ENCODE measurements around the gene ACAT2.
"Not testable (repeated sequence)": the region's sequence is repeated elsewhere in the genome, so short reads cannot be mapped to it uniquely, and the experiment has no call there.

The ACAT2 gene

DNA sequence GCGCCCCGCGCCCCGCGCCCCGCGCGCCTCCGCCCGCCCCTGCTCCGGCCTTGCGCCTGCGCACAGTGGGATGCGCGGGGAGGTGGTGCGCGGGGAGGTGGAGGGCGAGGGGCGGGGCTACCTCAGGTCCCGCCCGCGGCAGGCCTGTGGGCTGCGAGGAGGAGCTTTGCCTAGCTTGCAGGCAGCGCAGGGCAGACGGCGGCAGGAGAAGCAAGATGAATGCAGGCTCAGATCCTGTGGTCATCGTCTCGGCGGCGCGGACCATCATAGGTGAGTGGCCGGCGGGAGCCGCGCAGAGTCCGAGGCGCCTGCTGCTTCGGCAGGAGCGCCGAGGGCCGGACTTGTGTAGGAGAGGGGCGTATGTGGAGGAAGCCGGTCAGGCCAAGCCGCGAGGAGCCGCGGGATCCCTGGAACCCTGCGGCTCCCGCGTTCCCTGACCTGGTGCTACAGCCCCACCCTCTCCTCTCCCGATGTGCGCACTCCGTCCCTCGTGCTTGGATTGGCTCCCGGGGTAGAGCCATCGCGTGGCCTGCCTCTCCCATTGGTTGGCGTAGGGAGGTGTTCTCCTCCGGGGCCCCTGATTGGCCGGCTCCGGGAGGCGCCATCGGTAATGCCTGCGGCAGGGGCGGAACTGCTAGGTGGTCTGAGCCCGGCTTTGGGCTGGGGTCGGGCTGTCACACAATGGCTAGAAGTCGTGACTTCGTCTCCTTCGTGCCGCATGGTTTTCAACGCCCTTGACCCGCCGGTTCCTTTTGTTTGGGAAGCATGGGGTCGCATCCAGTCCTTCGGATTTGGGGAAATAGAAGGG, at the start of gene ACAT2:
Gene ACAT2, plus strand, starts transcription at position 173 of the 808 bp plus-strand sequence. Its CDS starts 43 bp downstream, at position 216.
- DNase-seq (ENCODE audit: low spot score), result peak; percentile 99

DNA sequence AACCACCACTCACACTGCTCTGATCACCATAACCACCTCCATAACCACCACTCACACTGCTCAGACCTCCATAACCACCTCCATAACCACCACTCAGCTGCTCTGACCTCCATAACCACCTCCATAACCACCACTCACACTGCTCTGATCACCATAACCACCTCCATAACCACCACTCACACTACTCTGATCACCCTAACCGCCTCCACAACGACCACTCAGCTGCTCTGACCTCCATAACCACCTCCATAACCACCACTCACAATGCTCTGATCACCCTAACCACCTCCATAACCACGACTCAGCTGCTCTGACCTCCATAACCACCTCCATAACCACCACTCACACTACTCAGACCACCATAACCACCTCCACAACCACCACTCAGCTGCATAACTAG, 49.5 kb upstream of the ACAT2 start:
- DNase-seq (ENCODE audit: low spot score), result not testable (repeated sequence)

DNA sequence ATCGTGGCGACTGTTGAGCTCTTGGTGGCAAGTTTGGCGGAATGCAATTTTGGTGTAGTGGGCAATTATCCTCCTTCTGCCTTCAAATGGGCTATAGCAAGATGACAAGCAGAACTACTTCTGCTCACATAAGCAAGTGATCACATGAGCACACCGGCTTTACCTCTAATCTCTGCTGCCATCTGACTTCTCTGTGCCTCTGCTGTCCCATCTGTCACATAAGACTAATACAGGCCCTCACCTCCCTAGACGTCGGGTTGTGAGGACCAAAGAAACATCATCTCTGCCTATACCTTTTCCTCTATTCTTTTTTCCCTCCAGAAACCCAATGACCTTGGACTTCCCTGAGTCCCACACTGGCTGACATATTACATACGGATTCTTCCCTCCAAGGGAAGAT, 47.9 kb upstream of the ACAT2 start:
- no peak for DNase-seq (ENCODE audit: low spot score)

- DNase-seq (ENCODE audit: low spot score), result no peak
Measured at GRCh38 chr6:159714404-159714803, 47.4 kb upstream of the ACAT2 start.

DNA sequence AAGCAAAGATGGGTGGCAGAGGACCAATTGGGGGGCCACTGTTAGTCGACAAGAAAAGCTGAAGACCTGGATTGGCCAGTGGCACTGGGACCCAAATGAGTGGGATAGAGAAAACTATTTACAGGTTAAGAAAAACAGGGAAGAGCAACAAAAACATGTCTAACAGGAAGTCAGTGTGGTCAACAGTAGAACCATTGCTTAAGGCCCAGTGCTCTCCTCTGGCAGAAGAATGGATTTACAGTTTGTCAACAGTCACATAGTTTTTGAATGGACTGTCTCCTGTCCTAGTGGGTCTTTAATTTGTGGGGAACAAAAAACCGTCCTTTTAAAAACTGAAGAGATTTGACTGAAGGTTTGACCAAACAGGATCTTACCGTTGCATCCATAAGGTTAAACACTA, 46.7 kb upstream of the ACAT2 start:
- no peak for DNase-seq (ENCODE audit: low spot score)

DNA sequence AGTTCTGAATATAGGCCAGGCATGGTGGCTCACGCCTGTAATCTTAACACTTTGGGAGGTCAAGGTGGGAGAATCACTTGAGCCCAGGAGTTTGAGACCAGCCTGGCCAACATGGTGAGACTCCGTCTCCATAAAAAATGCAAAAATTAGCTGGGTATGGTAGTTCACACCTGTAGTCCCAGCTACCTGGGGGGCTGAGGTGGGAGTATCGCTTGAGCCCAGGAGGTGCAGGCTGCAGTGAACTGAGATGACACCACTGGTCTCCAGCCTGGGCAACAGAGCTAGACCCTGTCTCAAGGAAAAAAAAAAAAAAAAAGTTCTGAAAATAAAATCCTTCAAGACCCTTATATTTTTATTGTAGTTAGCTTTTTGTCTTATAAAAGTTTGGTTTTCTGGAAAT, 46.2 kb upstream of the ACAT2 start:
- DNase-seq (ENCODE audit: low spot score), result no peak

DNA sequence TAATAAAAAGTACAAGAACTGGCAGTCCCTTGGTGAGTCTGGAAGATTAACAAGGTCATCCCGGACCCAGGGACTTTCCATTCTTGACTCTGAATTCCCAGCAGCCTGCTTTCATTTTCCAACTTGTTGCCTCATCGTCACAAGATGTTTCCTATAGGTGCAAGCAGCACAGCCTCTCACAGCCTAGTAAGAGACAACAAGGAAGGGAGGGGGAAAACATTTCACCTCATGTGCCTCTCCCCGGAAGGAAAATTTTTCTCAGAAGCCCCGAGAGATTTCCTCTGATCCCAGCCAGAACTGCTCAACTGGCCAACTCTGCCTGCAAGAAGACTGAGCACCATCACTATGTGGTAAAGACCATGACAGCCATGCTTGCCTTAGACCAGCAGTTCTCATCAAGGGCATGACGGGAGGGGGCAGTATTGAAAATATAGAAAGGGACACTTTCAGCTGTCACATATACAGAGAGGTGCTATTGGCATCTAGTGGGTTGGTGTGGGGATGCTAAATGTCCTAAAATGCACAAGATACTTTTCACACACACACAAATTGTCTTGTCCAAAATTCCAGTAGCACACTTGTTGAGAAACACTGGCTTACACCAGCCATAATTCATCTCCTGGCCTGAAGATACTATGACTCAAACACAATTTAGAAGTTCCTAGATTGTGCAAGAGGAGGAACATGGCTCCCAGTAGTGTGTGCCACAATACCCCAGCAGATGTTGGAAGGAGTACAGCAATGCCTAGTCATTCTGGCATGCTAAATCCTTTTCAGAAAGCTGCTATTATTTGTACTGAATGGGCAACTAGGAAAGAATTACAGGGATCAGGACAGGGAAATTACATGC, 45.4 kb upstream of the ACAT2 start:
- DNase-seq (ENCODE audit: low spot score), result no peak

DNA sequence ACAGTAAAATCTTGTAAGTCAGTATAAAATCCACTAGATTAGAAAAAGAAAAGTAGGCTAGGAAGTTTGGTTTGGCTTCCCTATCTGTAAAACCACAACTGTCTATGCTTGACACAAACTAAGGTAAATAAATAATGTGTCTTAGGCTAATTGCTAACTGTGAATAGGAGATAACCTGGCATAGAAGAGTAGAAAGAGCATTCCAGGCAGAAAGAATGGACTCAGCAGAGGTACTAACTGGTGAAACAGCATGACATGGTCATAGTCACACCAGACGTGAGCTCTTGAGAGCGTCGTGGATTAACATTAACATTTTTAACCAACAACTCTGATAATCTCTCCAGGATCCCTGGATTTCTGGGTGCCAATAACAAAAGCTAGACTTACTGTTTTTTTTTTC, 43.2 kb upstream of the ACAT2 start:
- DNase-seq (ENCODE audit: low spot score), result no peak

GRCh38 chr6:159719287-159719686, 42.6 kb upstream of the ACAT2 start:
- DNase-seq (ENCODE audit: low spot score), result no peak

GRCh38 chr6:159720708-159721107, 41.1 kb upstream of the ACAT2 start:
- peak; percentile 59 for DNase-seq (ENCODE audit: low spot score)

DNA sequence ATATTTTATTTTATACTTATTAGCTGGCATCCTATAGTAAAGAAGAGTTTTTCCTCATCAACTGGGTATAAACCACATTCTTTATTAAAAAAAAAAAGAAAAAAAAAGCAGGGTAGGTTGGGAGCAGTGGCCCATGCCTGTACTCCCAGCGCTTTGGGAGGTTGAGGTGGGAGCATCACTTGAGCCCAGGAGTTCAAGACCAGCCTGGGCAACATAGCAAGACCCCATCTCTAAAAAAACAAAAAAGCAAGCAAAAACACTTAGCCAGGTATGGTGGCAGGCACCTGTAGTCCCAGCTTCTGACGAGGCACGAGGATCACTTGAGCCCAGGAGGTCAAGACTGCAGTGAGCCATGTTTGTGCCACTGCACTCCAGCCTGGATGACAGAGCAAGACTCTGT, 39.9 kb upstream of the ACAT2 start:
- DNase-seq (ENCODE audit: low spot score), result not testable (repeated sequence)

GRCh38 chr6:159722655-159723054, 39.2 kb upstream of the ACAT2 start:
- no peak for DNase-seq (ENCODE audit: low spot score)

DNA sequence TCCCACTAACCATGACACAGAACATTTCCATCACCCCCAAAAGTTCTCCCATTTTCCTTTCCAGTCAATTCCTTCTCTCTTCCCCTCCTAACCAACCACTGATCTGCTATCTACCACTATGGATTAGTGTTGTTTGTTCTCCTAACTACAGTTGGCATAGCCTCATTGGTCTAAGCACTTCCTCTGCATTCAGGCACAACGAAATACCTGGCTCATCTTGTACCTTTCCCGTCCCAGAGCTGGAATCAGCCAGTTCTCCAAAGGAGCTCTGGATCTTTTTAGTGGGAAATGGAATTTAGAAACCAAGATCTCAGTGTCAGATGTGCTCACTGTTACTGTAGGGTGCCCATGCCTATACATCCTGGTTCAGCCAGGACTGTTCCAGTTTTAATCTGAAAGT, 38.6 kb upstream of the ACAT2 start:
- no peak for DNase-seq (ENCODE audit: low spot score)

DNA sequence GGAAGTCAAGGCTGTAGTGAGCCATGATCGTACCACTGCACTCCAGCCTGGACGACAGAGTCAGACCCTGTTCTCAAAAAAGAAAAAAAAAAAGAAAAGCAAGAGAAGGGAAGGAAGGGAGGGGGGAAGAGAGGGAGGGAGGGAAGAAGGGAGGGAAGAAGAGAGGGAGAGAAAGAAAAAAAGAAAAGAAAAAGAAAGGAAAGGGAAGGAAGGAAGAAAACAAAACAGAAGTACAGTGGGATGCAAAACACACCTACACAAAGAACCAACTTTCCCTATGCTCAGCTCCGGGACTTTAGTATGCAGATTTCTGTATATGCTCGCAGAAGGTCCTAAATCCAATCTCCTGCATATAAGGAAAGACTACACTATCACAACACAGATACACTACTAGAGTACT, 37.1 kb upstream of the ACAT2 start:
- no peak for DNase-seq (ENCODE audit: low spot score)

- DNase-seq (ENCODE audit: low spot score), result not testable (repeated sequence)
Measured at GRCh38 chr6:159725208-159725607, 36.6 kb upstream of the ACAT2 start.

GRCh38 chr6:159726255-159726917, 35.5 kb upstream of the ACAT2 start:
- no peak for DNase-seq (ENCODE audit: low spot score)

- peak; percentile 95 for DNase-seq (ENCODE audit: low spot score)
Measured at GRCh38 chr6:159726918-159727716, 34.7 kb upstream of the ACAT2 start, which contains the start of gene WTAP. Gene WTAP, plus strand, starts transcription at chr6:159727506. Its CDS starts 8,760 bp downstream, at chr6:159736266.

GRCh38 chr6:159727717-159728445, 34.0 kb upstream of the ACAT2 start:
- peak; percentile 70 for DNase-seq (ENCODE audit: low spot score)

DNA sequence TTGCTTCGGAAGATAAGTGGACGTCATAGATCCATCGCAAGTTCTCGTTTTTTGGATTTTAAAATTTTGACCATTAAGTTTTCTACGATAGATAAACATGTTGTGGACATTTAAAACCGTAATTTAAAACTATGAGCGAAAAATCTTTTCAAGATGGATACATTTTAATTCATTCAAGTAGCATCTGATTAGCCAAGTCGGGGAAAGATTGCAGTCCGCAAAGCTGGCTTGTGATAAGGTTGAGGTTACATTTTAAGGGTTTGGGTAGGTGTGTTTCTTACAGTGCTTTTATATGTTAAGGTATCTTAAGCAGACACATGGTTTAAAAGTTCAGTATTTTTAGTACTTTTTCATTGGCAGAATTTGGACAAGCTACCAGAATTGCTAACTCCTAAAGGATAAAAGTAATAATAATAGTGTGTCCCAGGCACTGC, 33.3 kb upstream of the ACAT2 start:
- no peak for DNase-seq (ENCODE audit: low spot score)

- DNase-seq (ENCODE audit: low spot score), result peak; percentile 18
Measured at GRCh38 chr6:159729598-159730331, 32.1 kb upstream of the ACAT2 start.

All from germinal center (tissue), 1 donor.